Fibroblast of mammary gland (primary cell): ENCODE results near the gene FHIP1A.

Experiments used
- DNase-seq: peaks from one replicate; pipeline ENCODE4 v3.0.0-alpha.2; 2010; ENCODE audit warnings: low read depth
- H3K4me3 ChIP-seq: 2 replicates; pipeline ENCODE4 v1.5.1; 2011; ENCODE audit warnings: low read depth, mild to moderate bottlenecking, low read length, moderate library complexity; ENCODE audit not compliant: control insufficient read depth
- CTCF ChIP-seq: conservative IDR thresholded peaks from 2 replicates; pipeline ENCODE4 v1.5.1; 2011; ENCODE audit warnings: low read depth, low read length, inconsistent platforms; ENCODE audit not compliant: control insufficient read depth, insufficient read depth

FHIP1A gene

DNA sequence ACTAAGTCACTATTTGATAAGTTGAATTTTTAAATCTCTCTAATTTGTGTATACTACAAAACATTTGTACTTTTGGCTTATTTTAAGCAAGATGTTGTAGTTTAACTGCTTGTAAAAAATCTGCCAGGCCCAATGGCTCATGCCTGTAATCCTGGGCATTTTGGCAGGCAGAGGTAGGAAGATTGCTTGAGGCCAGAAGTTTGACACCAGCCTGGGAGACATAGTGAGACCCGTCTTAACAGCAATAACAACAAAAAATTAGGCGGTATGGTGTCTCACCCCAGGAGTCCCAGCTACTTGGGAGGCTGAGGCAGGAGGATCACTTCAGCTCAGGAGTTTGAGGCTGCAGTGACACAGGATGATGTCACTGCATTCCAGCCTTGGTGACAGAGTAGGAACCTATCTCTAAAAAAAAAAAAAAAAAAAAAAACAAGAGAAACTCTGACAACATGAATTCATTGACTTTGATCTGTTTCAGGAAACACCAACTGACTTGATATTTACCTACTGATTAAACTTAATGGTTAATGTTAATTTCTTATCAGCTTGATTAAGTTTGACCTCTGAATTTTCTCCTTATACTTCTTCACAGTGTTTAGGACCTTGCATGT lies 8.9 kb downstream of the FHIP1A start:
- H3K4me3 ChIP-seq = no peak overlapping the region
- TF ChIP-seq CTCF = no peak
- peak; percentile 38 for DNase-seq

DNA sequence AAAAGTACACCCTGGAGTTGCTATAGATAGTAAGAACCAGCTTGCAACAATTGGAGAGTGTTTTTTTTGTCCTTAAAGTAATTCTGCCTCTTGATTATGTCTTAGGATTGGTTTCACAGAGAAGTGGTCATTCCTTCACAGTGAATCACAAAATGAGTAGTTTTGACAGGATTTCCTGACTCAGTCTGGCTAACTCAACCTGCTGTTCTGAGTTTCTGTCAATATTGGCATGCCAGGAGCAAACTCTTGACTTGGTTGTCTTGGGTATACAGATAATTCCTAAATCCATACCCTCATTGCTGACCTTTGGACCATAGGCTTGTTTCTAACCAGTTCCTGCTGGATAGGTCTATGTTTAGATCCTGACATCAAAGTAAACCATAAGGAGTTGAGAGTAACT lies 9.4 kb downstream of the FHIP1A start:
- DNase-seq = peak; percentile 88
- no peak for TF ChIP-seq CTCF

GRCh38 chr4:151418856-151419255 lies 9.9 kb downstream of the FHIP1A start:
- no peak for TF ChIP-seq CTCF
- no peak overlapping the region for H3K4me3 ChIP-seq
- DNase-seq = no peak

More for the DNA sequence above, 9.4 kb downstream of the FHIP1A start:
- no peak overlapping the region for H3K4me3 ChIP-seq

GRCh38 chr4:151420250-151420807 lies 11.4 kb downstream of the FHIP1A start:
- TF ChIP-seq CTCF = no peak
- DNase-seq = peak; percentile 20
- no peak overlapping the region for H3K4me3 ChIP-seq

DNA sequence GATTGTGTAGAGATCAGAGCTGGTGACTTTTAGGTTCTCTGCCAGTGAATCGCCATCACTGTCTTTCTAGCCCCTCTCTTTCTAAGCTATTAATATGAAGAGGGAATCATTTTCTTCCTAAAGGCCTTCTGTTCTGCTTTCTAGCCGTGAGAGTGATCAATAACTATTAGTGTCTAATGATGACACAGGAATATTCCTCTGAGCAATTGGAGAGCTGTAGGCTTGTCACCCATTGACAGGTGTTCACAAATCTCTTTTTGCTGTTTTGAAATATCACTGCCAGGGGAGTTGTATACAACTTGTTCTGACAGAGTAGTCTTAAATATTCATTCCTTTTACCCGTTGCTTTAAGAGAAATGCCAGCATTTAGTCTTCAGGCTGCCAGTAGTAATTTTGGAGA lies 13.9 kb downstream of the FHIP1A start:
- TF ChIP-seq CTCF = no peak
- no peak for DNase-seq
- H3K4me3 ChIP-seq = no peak overlapping the region

DNA sequence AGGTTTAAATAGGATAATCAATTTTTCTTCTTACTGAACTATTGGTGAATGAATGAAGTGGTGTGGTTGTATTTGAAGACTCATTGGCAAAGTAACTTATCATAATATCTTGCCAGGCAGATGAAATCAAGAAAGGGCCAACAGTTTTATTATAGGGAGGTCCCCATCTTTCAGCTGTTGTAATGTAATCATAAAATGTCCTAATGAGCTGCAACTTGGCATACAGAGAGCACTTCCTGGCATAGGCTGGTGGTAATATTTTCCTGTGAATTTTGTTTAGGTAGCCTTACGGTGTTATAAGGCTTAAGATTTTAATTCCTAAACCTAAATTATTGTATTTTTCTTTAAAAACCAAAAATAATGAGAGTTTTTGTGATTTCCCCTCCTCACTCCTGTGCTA lies 17.5 kb downstream of the FHIP1A start:
- no peak for DNase-seq
- no peak overlapping the region for H3K4me3 ChIP-seq
- TF ChIP-seq CTCF = no peak
